HepG2 (cell line): ENCODE results near the gene RING1. TPM values are rescaled to one million over a fixed set of nuclear protein-coding genes. Genes with fewer than 3 reads are reported as not detected.

Experiments used
- ARHGAP35 ChIP-seq: sonication (generic); formaldehyde crosslinking; IDR thresholded peaks from 2 replicates; pipeline ENCODE4 v1.9.0; 2022; ENCODE audit warnings: mild to moderate bottlenecking, inconsistent platforms, moderate library complexity, missing genetic modification reagents, borderline replicate concordance
- CC2D1A ChIP-seq: sonication (generic); formaldehyde crosslinking; IDR thresholded peaks from 2 replicates; pipeline ENCODE4 v1.8.1; 2023; ENCODE audit warnings: mild to moderate bottlenecking, missing genetic modification reagents
- GABPA ChIP-seq, 2 experiments: IDR thresholded peaks; 2 replicates each; pipeline ENCODE4 v1.6.1; 2011 to 2016; ENCODE audit warnings: low read depth in 2 of 2, low read length in 1 of 2, missing biosample characterization in 1 of 2, missing genetic modification characterization in 1 of 2
- HNRNPK ChIP-seq: fragments of 200-400 bp; formaldehyde crosslinking; IDR thresholded peaks from 2 replicates; pipeline ENCODE4 v1.6.1; 2018; ENCODE audit warnings: low read length, low read depth, moderate library complexity, mild to moderate bottlenecking; ENCODE audit not compliant: poor library complexity, severe bottlenecking
- KDM4B ChIP-seq: sonication (generic); formaldehyde crosslinking; IDR thresholded peaks from 2 replicates; pipeline ENCODE4 v1.4.0; 2020; ENCODE audit warnings: missing genetic modification reagents
- MATR3 ChIP-seq: sonication (generic); formaldehyde crosslinking; IDR thresholded peaks from 2 replicates; pipeline ENCODE4 v1.4.0; 2020; ENCODE audit warnings: missing genetic modification reagents
- MYNN ChIP-seq: sonication (generic); formaldehyde crosslinking; IDR thresholded peaks from 2 replicates; pipeline ENCODE4 v1.4.0; 2020; ENCODE audit warnings: mild to moderate bottlenecking, low read depth, missing genetic modification reagents
- NONO ChIP-seq, 2 experiments: fragments of 450-650 bp in 1 of 2; sonication (generic) in 1 of 2; formaldehyde crosslinking in 1 of 2; IDR thresholded peaks in 1 of 2; conservative IDR thresholded peaks in 1 of 2; 2 replicates each; pipeline versions ENCODE4 v1.6.1 to v1.8.0; 2017 to 2022; ENCODE audit warnings: mild to moderate bottlenecking in 1 of 2, missing genetic modification reagents in 1 of 2, moderate library complexity in 1 of 2
- NR1H2 ChIP-seq: sonication (generic); formaldehyde crosslinking; IDR thresholded peaks from 2 replicates; pipeline ENCODE4 v1.8.1; 2022; ENCODE audit warnings: low read depth, missing genetic modification reagents, borderline replicate concordance
- PAWR ChIP-seq: sonication (generic); formaldehyde crosslinking; IDR thresholded peaks from 2 replicates; pipeline ENCODE4 v1.4.0; 2020; ENCODE audit warnings: missing genetic modification reagents, mild to moderate bottlenecking, borderline replicate concordance
- PHF20 ChIP-seq: sonication (generic); formaldehyde crosslinking; IDR thresholded peaks from 2 replicates; pipeline ENCODE4 v1.5.0; 2020; ENCODE audit warnings: mild to moderate bottlenecking, missing genetic modification reagents
- REXO4 ChIP-seq: sonication (generic); formaldehyde crosslinking; IDR thresholded peaks from 2 replicates; pipeline ENCODE4 v1.8.0; 2022; ENCODE audit warnings: missing genetic modification reagents, mild to moderate bottlenecking, borderline replicate concordance
- SOX13 ChIP-seq, 3 experiments: fragments of 450-650 bp in 1 of 3; sonication (generic) in 1 of 3; formaldehyde crosslinking in 1 of 3; IDR thresholded peaks in 2 of 3; conservative IDR thresholded peaks in 1 of 3; 2 replicates each; pipeline versions ENCODE4 v1.5.0 to v1.6.1; 2016 to 2020; ENCODE audit warnings: antibody characterized with exemption in 1 of 3, mild to moderate bottlenecking in 1 of 3, missing compliant biosample characterization in 1 of 3, missing genetic modification reagents in 1 of 3, moderate library complexity in 1 of 3
- TERF1 ChIP-seq: sonication (generic); formaldehyde crosslinking; IDR thresholded peaks from 2 replicates; pipeline ENCODE4 v1.8.0; 2022; ENCODE audit warnings: mild to moderate bottlenecking, missing genetic modification reagents, moderate library complexity
- ZNF512B ChIP-seq: sonication (generic); formaldehyde crosslinking; IDR thresholded peaks from 2 replicates; pipeline ENCODE4 v1.5.1; 2020; ENCODE audit warnings: missing genetic modification reagents, mild to moderate bottlenecking, borderline replicate concordance
- ZNF546 ChIP-seq: sonication (generic); formaldehyde crosslinking; conservative IDR thresholded peaks from 2 replicates; pipeline ENCODE4 v1.8.1; 2023; ENCODE audit warnings: mild to moderate bottlenecking, missing genetic modification reagents
- ZNF841 ChIP-seq: sonication (generic); formaldehyde crosslinking; IDR thresholded peaks from 2 replicates; pipeline ENCODE4 v1.8.1; 2023; ENCODE audit warnings: missing genetic modification reagents, borderline replicate concordance
- polyA plus RNA-seq, 8 experiments: library from polyadenylated mRNA; depleted of rRNA in 3 of 8; stranded (reverse) in 7 of 8; unstranded in 1 of 8; fragments of >200 nt; fragmentation: Illumina TruSeq in 4 of 8; extraction: Trizol in 4 of 8; gene quantifications; 2 replicates each; pipeline versions ENCODE4 v1.2.1 to v1.2.3, GENCODE V29; 2011 to 2016; ENCODE audit warnings: low read depth in 4 of 8, missing spikeins in 1 of 8, mixed read lengths in 1 of 8; ENCODE audit not compliant: insufficient read depth in 1 of 8
- total RNA-seq, 5 experiments: library from RNA; depleted of rRNA; stranded (reverse); fragments of >200 nt; fragmentation: Illumina TruSeq; extraction: Trizol; gene quantifications; 2 replicates each; pipeline ENCODE4 v1.2.3, GENCODE V29; 2016; ENCODE audit warnings: low read depth in 1 of 5
- TF ChIP-seq, protein P1 (sequence below): sonication (generic); formaldehyde crosslinking; IDR thresholded peaks from 2 replicates; pipeline ENCODE4 v1.4.0; 2020; ENCODE audit warnings: missing genetic modification reagents, borderline replicate concordance
- TF ChIP-seq, protein P2 (sequence below): sonication (generic); formaldehyde crosslinking; IDR thresholded peaks from 2 replicates; pipeline ENCODE4 v1.4.0; 2020; ENCODE audit warnings: missing genetic modification reagents, mild to moderate bottlenecking, borderline replicate concordance

Gene RING1
- total and polyA plus RNA-seq, 2 of the 13 experiments (the other 11 are each of a cell fraction or from before 2014, with no cell fraction given): 23.9 to 33.6 TPM

DNA sequence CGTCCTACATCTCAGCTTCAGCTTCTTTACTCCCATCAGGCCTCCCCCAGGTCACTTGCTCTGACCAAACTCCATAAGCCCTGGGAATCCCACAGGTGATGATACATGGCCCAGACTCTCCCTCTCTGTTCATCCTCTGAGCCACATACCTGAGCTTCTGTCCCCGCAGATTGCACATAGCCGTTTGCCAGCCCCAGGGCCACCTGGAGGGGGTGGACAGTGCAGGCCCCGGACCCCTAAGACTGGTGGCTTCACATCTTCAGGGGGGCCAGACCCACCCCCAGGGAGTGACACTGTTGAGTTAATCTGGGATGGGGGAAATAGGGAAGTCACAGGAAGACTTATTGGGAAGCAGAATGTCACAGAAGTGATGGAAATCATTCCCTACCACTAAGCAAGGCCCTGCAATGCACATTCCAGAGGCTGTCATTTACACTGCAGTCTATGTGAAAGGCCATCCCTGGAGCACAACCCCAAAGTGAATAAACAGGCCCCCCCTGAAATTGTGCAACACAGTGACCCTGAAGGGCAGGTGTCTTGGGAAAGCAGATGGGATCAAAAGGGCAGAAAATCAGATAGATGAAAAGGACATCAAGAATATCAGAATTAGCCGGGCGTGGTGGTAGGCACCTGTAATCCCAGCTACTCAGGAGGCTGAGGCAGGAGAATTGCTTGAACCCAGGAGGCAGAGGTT lies 10.0 kb upstream of the RING1 start (continued):
- TF ChIP-seq SOX13 (IDR thresholded peaks at IDR 0.05) (peak; percentile 73), SOX13 (CRISPR knock-in tag; conservative IDR thresholded peaks at IDR 0.05 in 1 of 2, IDR thresholded peaks at IDR 0.05 in 1 of 2) (peak in 1 of 2 experiments; percentile 86; a peak in 2 of 4 replicates), REXO4 (no peak), TERF1 (CRISPR knock-in tag) (no peak), ZNF546 (CRISPR knock-in tag) (no peak), HNRNPK (no peak), MATR3 (CRISPR knock-in tag) (no peak), ARHGAP35 (0 out of 2 replicates have a peak, but pooled peaks have one; percentile 35), NR1H2 (CRISPR knock-in tag) (no peak), GABPA (IDR thresholded peaks at IDR 0.05; ENCODE audit: low read depth, low read length) (no peak), GABPA (CRISPR knock-in tag; IDR thresholded peaks at IDR 0.05; ENCODE audit: low read depth) (no peak), PHF20 (CRISPR knock-in tag) (no peak), PAWR (no peak), KDM4B (CRISPR knock-in tag) (peak; percentile 83), CC2D1A (CRISPR knock-in tag) (0 out of 2 replicates have a peak, but pooled peaks have one; percentile 54), NONO (IDR thresholded peaks at IDR 0.05) (no peak), NONO (CRISPR knock-in tag; conservative IDR thresholded peaks at IDR 0.05) (peak; percentile 73; the same call in 1 of the 2 replicates), ZNF512B (CRISPR knock-in tag) (no peak), MYNN (0 out of 2 replicates have a peak, but pooled peaks have one; percentile 44), ZNF841 (CRISPR knock-in tag) (no peak)
- TF ChIP-seq, protein P1, sequence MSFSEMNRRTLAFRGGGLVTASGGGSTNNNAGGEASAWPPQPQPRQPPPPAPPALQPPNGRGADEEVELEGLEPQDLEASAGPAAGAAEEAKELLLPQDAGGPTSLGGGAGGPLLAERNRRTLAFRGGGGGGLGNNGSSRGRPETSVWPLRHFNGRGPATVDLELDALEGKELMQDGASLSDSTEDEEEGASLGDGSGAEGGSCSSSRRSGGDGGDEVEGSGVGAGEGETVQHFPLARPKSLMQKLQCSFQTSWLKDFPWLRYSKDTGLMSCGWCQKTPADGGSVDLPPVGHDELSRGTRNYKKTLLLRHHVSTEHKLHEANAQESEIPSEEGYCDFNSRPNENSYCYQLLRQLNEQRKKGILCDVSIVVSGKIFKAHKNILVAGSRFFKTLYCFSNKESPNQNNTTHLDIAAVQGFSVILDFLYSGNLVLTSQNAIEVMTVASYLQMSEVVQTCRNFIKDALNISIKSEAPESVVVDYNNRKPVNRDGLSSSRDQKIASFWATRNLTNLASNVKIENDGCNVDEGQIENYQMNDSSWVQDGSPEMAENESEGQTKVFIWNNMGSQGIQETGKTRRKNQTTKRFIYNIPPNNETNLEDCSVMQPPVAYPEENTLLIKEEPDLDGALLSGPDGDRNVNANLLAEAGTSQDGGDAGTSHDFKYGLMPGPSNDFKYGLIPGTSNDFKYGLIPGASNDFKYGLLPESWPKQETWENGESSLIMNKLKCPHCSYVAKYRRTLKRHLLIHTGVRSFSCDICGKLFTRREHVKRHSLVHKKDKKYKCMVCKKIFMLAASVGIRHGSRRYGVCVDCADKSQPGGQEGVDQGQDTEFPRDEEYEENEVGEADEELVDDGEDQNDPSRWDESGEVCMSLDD (CRISPR knock-in tag): peak; percentile 97
- TF ChIP-seq, protein P2, sequence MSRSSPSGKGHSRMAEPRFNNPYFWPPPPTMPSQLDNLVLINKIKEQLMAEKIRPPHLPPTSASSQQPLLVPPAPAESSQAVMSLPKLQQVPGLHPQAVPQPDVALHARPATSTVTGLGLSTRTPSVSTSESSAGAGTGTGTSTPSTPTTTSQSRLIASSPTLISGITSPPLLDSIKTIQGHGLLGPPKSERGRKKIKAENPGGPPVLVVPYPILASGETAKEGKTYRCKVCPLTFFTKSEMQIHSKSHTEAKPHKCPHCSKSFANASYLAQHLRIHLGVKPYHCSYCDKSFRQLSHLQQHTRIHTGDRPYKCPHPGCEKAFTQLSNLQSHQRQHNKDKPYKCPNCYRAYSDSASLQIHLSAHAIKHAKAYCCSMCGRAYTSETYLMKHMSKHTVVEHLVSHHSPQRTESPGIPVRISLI: peak; percentile 77; the same call in 1 of the 2 replicates
